GM21717 (cell line): ENCODE results near the gene RASSF1.
"Not testable (repeated sequence)": the region's sequence is repeated elsewhere in the genome, so short reads cannot be mapped to it uniquely, and the experiment has no call there.

Experiments used
- ATAC-seq: cut with Tn5 transposase; IDR thresholded peaks from one replicate; pipeline ENCODE4 v1.9.1; 2021; ENCODE audit warnings: mild to moderate bottlenecking, moderate library complexity; ENCODE audit not compliant: unreplicated experiment

The RASSF1 gene

GRCh38 chr3:50290161-50290641 lies 50.4 kb downstream of the RASSF1 start:
- ATAC-seq = no peak

- no peak for ATAC-seq
Observed at GRCh38 chr3:50289130-50289529, 51.5 kb downstream of the RASSF1 start.

GRCh38 chr3:50288387-50289007 lies 52.1 kb downstream of the RASSF1 start:
- no peak for ATAC-seq

GRCh38 chr3:50287262-50287661 lies 53.4 kb downstream of the RASSF1 start:
- no peak for ATAC-seq

GRCh38 chr3:50286322-50287227 lies 54.1 kb downstream of the RASSF1 start:
- no peak for ATAC-seq

- not testable (repeated sequence) for ATAC-seq
Observed at GRCh38 chr3:50284121-50284520, 56.5 kb downstream of the RASSF1 start.
